Right lobe of liver (tissue), 6 donors: ENCODE results near the gene CHRM4. TPM values are rescaled to one million over a fixed set of nuclear protein-coding genes. Genes with fewer than 3 reads are reported as not detected.

ENCODE experiments used
- ATAC-seq, 4 donors: fragments of 200-7000 bp; cut with Tn5 transposase; one replicate each; pipeline ENCODE4 v1.9.1; 2020; ENCODE audit warnings: mild to moderate bottlenecking in 4 of 4, moderate library complexity in 4 of 4
- DNase-seq, 3 donors: peaks; one replicate each; pipeline ENCODE4 v3.0.0-alpha.2; 2020
- H3K27ac ChIP-seq, 3 donors: fragments of 200-600 bp; one replicate each; pipeline ENCODE4 v1.8.0; 2022
- H3K27me3 ChIP-seq, 2 donors: fragments of 200-600 bp; one replicate each; pipeline ENCODE4 v1.8.0; 2022
- H3K36me3 ChIP-seq, 4 donors: fragments of 200-600 bp; sonication (generic) in 1 of 4; one replicate each; pipeline versions ENCODE4 v1.5.1 to v1.8.0; 2017 to 2022; ENCODE audit warnings: control low read depth in 1 of 4
- H3K4me1 ChIP-seq, 4 donors: fragments of 200-600 bp; sonication (generic) in 1 of 4; one replicate each; pipeline versions ENCODE4 v1.5.1 to v1.8.0; 2017 to 2022; ENCODE audit warnings: control low read depth in 1 of 4
- H3K4me3 ChIP-seq, 3 donors: fragments of 200-600 bp; one replicate each; pipeline ENCODE4 v1.8.0; 2022
- H3K9me3 ChIP-seq, 4 donors: fragments of 200-600 bp; sonication (generic) in 1 of 4; one replicate each; pipeline versions ENCODE4 v1.5.1 to v1.8.0; 2017 to 2022; ENCODE audit warnings: control low read depth in 1 of 4
- POLR2A ChIP-seq: fragments of 450-650 bp; IDR thresholded peaks from one replicate; pipeline ENCODE4 v1.6.1; 2017; ENCODE audit warnings: antibody characterized with exemption, mild to moderate bottlenecking
- WGBS: methylation state at CpG from one replicate; pipeline ENCODE4 v1.1.6; 2018; ENCODE audit warnings: low coverage, low lambda C conversion rate; ENCODE audit not compliant: insufficient coverage; ENCODE audit errors: missing lambda C conversion rate; 5-methylcytosine and 5-hydroxymethylcytosine counted together
- intact Hi-C, 2 donors: fragments of 100-400 bp; cut with DNase I; formaldehyde crosslinking; loops; one replicate each; pipeline versions ENCODE4 v1.11.2 to v1.14.1; 2022
- total RNA-seq, 6 experiments: library from RNA; depleted of rRNA in 2 of 6; stranded (reverse); fragments of >200 nt in 2 of 6; fragmentation: NEBNext Ultra II Directional in 3 of 6; extraction: Animal tissue kit (Norgen Biotek cat#: 25700) in 3 of 6; gene quantifications; one replicate each; pipeline versions ENCODE4 v1.1.0 to v1.2.4, GENCODE V29; 2016 to 2023
- TF ChIP-seq, protein P1 (sequence below), 4 donors: fragments of 200-600 bp in 3 of 4; fragments of 450-650 bp in 1 of 4; IDR thresholded peaks; one replicate each; pipeline versions ENCODE4 v1.5.1 to v1.8.0; 2016 to 2022; ENCODE audit warnings: antibody characterized with exemption in 4 of 4, mild to moderate bottlenecking in 2 of 4
- donor health status: DM: no; HTN: yes; CAD: no.
- donor health status: DM: no; HTN: no; CAD: no.
- donor health status: DM: no; HTN: no; CAD: no.
- donor health status: DM: no; HTN: yes; CAD: no.
- donor health status: DM: no; HTN: yes; CAD: no.

The CHRM4 gene
- total RNA-seq, 6 experiments from 2014 or later = not detected

GRCh38 chr11:46367244-46367915 is 24.2 kb downstream of the CHRM4 start:
- H3K4me1 ChIP-seq = no peaks in the 10 kb centered on the region

GRCh38 chr11:46366661-46367161 is 24.9 kb downstream of the CHRM4 start:
- ATAC-seq (no peak), DNase-seq (peak in 1 of 3 donors; percentile 50)
- Histone ChIP-seq H3K4me1 (no peaks in the 10 kb centered on the region), H3K4me3 (no peak overlapping the region), H3K36me3 (peaks cover 0 to 4% (median 0%) of the 10 kb centered on the region in 4 donors), H3K9me3 (no peaks in the 10 kb centered on the region), H3K27ac (no peak overlapping the region), H3K27me3 (no peaks in the 10 kb centered on the region)
- WGBS = no CpG with 5 or more reads among the region's 31 CpGs
- intact Hi-C loops = no loop called here
- TF ChIP-seq, protein P1, sequence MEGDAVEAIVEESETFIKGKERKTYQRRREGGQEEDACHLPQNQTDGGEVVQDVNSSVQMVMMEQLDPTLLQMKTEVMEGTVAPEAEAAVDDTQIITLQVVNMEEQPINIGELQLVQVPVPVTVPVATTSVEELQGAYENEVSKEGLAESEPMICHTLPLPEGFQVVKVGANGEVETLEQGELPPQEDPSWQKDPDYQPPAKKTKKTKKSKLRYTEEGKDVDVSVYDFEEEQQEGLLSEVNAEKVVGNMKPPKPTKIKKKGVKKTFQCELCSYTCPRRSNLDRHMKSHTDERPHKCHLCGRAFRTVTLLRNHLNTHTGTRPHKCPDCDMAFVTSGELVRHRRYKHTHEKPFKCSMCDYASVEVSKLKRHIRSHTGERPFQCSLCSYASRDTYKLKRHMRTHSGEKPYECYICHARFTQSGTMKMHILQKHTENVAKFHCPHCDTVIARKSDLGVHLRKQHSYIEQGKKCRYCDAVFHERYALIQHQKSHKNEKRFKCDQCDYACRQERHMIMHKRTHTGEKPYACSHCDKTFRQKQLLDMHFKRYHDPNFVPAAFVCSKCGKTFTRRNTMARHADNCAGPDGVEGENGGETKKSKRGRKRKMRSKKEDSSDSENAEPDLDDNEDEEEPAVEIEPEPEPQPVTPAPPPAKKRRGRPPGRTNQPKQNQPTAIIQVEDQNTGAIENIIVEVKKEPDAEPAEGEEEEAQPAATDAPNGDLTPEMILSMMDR (IDR thresholded peaks at IDR 0.05) = no peak
- TF ChIP-seq POLR2A = no peak

More at GRCh38 chr11:46367244-46367915, 24.2 kb downstream of the CHRM4 start:
- ATAC-seq (peak; percentile 59 to 75 (median 64)), DNase-seq (peak; percentile 69 to 72 (median 69))
- Histone ChIP-seq H3K36me3 (peaks cover 0 to 4% (median 0%) of the 10 kb centered on the region in 4 donors), H3K9me3 (no peaks in the 10 kb centered on the region), H3K27me3 (no peaks in the 10 kb centered on the region), H3K4me3 (no peak overlapping the region), H3K27ac (no peak overlapping the region)
- intact Hi-C loops = no loop called here
- 29% methylated on average over 16 of the region's 32 CpGs for WGBS
- TF ChIP-seq, protein P1 (IDR thresholded peaks at IDR 0.05) = peak; percentile 67 to 92 (median 86)
- TF ChIP-seq POLR2A = no peak

DNA sequence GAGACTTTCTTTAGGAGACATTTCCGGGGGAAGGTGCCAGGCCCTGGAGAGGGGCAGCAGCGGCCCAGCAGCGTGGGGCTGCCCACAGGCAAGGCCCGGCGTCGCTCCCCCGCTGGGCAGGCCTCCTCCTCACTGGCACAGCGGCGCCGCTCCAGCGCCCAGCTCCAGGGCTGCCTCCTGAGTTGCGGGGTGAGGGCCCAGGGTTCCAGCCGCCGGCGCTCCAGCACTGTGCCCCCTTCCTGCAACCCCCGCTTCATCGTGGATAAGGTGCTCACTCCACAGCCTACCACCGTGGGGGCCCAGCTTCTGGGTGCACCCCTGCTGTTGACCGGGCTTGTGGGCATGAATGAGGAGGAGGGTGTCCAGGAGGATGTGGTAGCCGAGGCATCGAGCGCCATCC is 25.3 kb downstream of the CHRM4 start:
- WGBS = no CpG with 5 or more reads among the region's 22 CpGs
- Histone ChIP-seq H3K36me3 (peaks cover 0 to 4% (median 0%) of the 10 kb centered on the region in 4 donors), H3K27ac (no peak overlapping the region), H3K9me3 (no peaks in the 10 kb centered on the region), H3K27me3 (no peaks in the 10 kb centered on the region), H3K4me1 (no peaks in the 10 kb centered on the region), H3K4me3 (no peak overlapping the region)
- ATAC-seq (no peak), DNase-seq (peak in 1 of 3 donors; percentile 52)
- intact Hi-C loops = no loop called here
- TF ChIP-seq, protein P1 (IDR thresholded peaks at IDR 0.05) = no peak
- TF ChIP-seq POLR2A = no peak

- no peak overlapping the region for H3K27ac ChIP-seq
- intact Hi-C loops = no loop called here
- ATAC-seq (no peak), DNase-seq (no peak)
- H3K36me3 ChIP-seq = peaks cover 0 to 4% (median 0%) of the 10 kb centered on the region in 4 donors
- no peaks in the 10 kb centered on the region for H3K27me3 ChIP-seq
- no peak overlapping the region for H3K4me3 ChIP-seq
- TF ChIP-seq, protein P1 (IDR thresholded peaks at IDR 0.05) = no peak
- TF ChIP-seq POLR2A = no peak
- no CpG with 5 or more reads among the region's 3 CpGs for WGBS
- H3K4me1 ChIP-seq = no peaks in the 10 kb centered on the region
- H3K9me3 ChIP-seq = no peaks in the 10 kb centered on the region
These were observed 26.8 kb downstream of the CHRM4 start for GRCh38 chr11:46364791-46365190.
